MCF 10A (cell line): ENCODE results near the gene SPINT1. TPM values are rescaled to one million over a fixed set of nuclear protein-coding genes. Genes with fewer than 3 reads are reported as not detected.

Experiments
- BruUV-seq: library from RNA; stranded (reverse); fragments of 400-500 nt; replicated peaks from 2 replicates; lab custom pipeline; 2021; lab: Mats Ljungman, UMichigan
- CTCF ChIA-PET: fragments of 300-600 bp; sonication (Branson Sonifier 250); formaldehyde crosslinking; extraction: SDS; loops from one replicate; lab custom pipeline; 2021; ENCODE audit warnings: antibody characterized with exemption, inconsistent platforms; lab: Yijun Ruan, JAX
- POLR2A ChIA-PET: fragments of 300-600, 350-650 bp; sonication (Branson Sonifier 250); formaldehyde crosslinking; extraction: SDS; loops from one replicate; lab custom pipeline; 2020; ENCODE audit warnings: antibody characterized with exemption, inconsistent platforms; lab: Yijun Ruan, JAX
- DNase-seq: peaks from one replicate; pipeline ENCODE4 v3.0.0-alpha.2; 2018; ENCODE audit not compliant: unreplicated experiment
- H3K27ac Mint-ChIP-seq: one replicate; pipeline ENCODE4 v1.8.0; 2022; ENCODE audit warnings: mild to moderate bottlenecking, low read depth, mixed read lengths; ENCODE audit not compliant: unreplicated experiment
- H3K27me3 Mint-ChIP-seq: one replicate; pipeline ENCODE4 v1.8.0; 2022; ENCODE audit warnings: mixed read lengths; ENCODE audit not compliant: insufficient read depth, unreplicated experiment
- H3K36me3 Mint-ChIP-seq: one replicate; pipeline ENCODE4 v1.8.0; 2022; ENCODE audit warnings: mild to moderate bottlenecking, moderate library complexity, mixed read lengths; ENCODE audit not compliant: insufficient read depth, unreplicated experiment
- H3K4me1 Mint-ChIP-seq: one replicate; pipeline ENCODE4 v1.8.0; 2022; ENCODE audit warnings: mixed read lengths; ENCODE audit not compliant: insufficient read depth, unreplicated experiment
- H3K4me3 Mint-ChIP-seq: one replicate; pipeline ENCODE4 v1.8.0; 2022; ENCODE audit warnings: mild to moderate bottlenecking, moderate library complexity, mixed read lengths; ENCODE audit not compliant: unreplicated experiment
- H3K9me3 Mint-ChIP-seq: one replicate; pipeline ENCODE4 v1.8.0; 2022; ENCODE audit warnings: mixed read lengths; ENCODE audit not compliant: unreplicated experiment
- CTCF ChIP-seq: fragments of 200-600 bp; IDR thresholded peaks from one replicate; pipeline ENCODE4 v1.8.0; 2022; ENCODE audit warnings: antibody characterized with exemption, mild to moderate bottlenecking; ENCODE audit not compliant: unreplicated experiment
- intact Hi-C: fragments of 100-400 bp; cut with micrococcal nuclease; formaldehyde crosslinking; loops from 2 replicates; pipeline ENCODE4 v1.14.1; 2022
- total RNA-seq: library from RNA; stranded (reverse); gene quantifications from 2 replicates; pipeline ENCODE4 v1.2.3, GENCODE V29; 2022

Gene SPINT1
- total RNA-seq, 1 experiment from 2014 or later: 57.9 TPM

DNA sequence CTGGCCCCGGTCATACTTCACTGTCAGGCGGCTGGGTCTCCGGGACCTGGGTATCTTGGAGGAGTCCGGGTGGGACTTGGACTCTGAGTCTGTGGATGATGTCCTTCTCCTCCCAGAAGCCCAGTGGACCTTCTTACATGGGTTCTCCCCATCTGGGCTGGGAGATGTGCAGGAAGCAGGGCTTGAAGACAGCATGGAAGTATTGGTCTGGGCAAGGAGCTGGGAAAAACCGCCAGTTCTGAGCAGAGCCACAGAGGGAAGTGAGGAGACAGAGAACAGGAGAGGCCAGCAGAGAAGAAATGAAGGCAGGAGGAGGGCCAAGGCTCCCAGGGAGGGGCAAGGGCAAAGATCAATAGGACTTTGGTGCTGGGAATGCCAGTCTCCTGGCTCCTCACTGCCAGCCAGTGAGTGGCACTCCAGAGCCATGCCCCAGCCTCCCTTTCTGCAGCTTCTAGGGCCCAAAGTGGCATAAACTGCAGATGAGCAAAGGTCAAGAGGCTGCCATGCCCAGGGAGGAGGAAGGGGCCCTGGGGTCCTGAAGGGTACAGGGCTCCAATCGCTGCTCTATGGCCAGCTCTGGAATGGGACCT, 15.3 kb upstream of the SPINT1 start, which contains the start of gene PPP1R14D:
TSS of gene PPP1R14D (minus strand) at position 262 of the 590 bp plus-strand sequence. CDS start at position 195, 67 bp downstream.
- no TSS peak for BruUV-seq
- no peaks in the 10 kb centered on the region for H3K36me3 Mint-ChIP-seq
- no peaks in the 10 kb centered on the region for H3K27me3 Mint-ChIP-seq
- H3K4me1 Mint-ChIP-seq: peaks cover 3% of the 10 kb centered on the region
- ChIA-PET CTCF (interaction anchor here (0.9 to 1.1 kb wide), 2 partner anchors 26 to 29 kb away, joined by 3 to 4 read pairs; no protein-coding TSS in a partner anchor), POLR2A (interaction anchor here (0.7 to 1.2 kb wide), 3 partner anchors 10 to 38 kb away, joined by 3 to 5 read pairs (median 4); no protein-coding TSS in a partner anchor)
- DNase-seq: no peak
- H3K4me3 Mint-ChIP-seq: no peak within 1 kb of the TSS
- no peak within 1 kb of the TSS for H3K27ac Mint-ChIP-seq
- intact Hi-C loops: no loop called here
- TF ChIP-seq CTCF: no peak
- H3K9me3 Mint-ChIP-seq: no peaks in the 10 kb centered on the region

DNA sequence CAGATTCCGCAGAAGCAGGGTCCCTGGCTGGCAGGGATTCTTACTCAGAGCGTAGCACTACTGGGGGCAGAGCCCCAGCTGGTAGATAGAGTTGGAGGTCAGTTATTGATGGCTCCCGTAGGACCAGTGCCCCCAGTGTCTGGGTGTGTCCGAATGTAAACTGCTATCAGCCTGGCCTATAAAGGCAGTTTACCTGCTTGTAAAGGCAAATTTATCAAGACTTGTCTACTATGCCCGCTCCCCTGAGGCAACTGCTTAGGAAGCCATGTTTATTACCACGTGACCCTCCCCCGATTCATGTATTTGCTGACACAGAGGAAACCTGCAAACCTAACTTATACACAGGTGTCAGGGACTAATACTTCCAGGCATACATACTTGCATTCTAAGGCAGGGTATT, 14.7 kb upstream of the SPINT1 start:
- Mint-ChIP-seq H3K9me3 (no peaks in the 10 kb centered on the region), H3K27ac (no peak overlapping the region), H3K27me3 (no peaks in the 10 kb centered on the region), H3K4me3 (no peak overlapping the region), H3K36me3 (no peaks in the 10 kb centered on the region), H3K4me1 (peaks cover under 1% of the 10 kb centered on the region)
- BruUV-seq: no TSS peak
- POLR2A ChIA-PET: interaction anchor here (0.7 kb wide), 1 partner anchor 38 kb away, joined by 4 read pairs; no protein-coding TSS in a partner anchor
- DNase-seq: no peak
- intact Hi-C loops: no loop called here
- CTCF ChIA-PET: no interaction called here
- TF ChIP-seq CTCF: no peak

DNA sequence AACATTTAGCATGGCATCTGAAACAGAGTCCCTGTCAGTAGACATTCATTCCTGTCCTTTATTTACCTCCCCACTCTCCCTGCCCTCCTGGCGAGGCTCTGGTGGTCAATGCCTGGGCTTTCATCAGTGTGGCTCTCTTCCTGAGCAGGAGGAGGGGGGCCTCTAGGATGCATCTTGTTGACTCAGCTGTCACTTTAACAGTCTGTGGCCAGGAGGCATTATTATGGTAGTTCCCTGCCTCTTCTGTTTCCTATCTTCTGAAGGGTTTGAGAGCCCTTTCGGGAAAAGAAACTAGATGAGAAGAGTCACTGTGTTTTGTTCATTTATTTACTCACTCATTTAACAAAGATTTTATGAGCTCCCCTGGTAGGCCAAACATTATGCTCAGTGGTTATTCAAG, 13.0 kb upstream of the SPINT1 start:
- POLR2A ChIA-PET: interaction anchor here (0.6 kb wide), 1 partner anchor 44 kb away, joined by 3 read pairs; no protein-coding TSS in a partner anchor
- Mint-ChIP-seq H3K27me3 (no peaks in the 10 kb centered on the region), H3K27ac (no peak overlapping the region), H3K36me3 (no peaks in the 10 kb centered on the region), H3K9me3 (no peaks in the 10 kb centered on the region), H3K4me1 (peaks cover 4% of the 10 kb centered on the region), H3K4me3 (no peak overlapping the region)
- TF ChIP-seq CTCF: no peak
- intact Hi-C loops: no loop called here
- BruUV-seq: no TSS peak
- CTCF ChIA-PET: interaction anchor here (0.6 kb wide), 1 partner anchor 117 kb away, joined by 3 read pairs; no protein-coding TSS in a partner anchor
- DNase-seq: no peak

GRCh38 chr15:40831861-40832260, 12.0 kb upstream of the SPINT1 start:
- no peak for DNase-seq
- ChIA-PET CTCF (no interaction called here), POLR2A (no interaction called here)
- H3K9me3 Mint-ChIP-seq: no peaks in the 10 kb centered on the region
- no peak for TF ChIP-seq CTCF
- H3K27ac Mint-ChIP-seq: no peak overlapping the region
- peaks cover 8% of the 10 kb centered on the region for H3K4me1 Mint-ChIP-seq
- no peak overlapping the region for H3K4me3 Mint-ChIP-seq
- no TSS peak for BruUV-seq
- no peaks in the 10 kb centered on the region for H3K36me3 Mint-ChIP-seq
- H3K27me3 Mint-ChIP-seq: no peaks in the 10 kb centered on the region
- intact Hi-C loops: no loop called here
